HG02973 (cell line): Measurements from ENCODE around the gene MAST4.

Experiments
- ATAC-seq: cut with Tn5 transposase; IDR thresholded peaks from one replicate; pipeline ENCODE4 v1.9.1; 2021; ENCODE audit warnings: moderate library complexity; ENCODE audit not compliant: unreplicated experiment

MAST4 gene

GRCh38 chr5:66896171-66896570 is 300.0 kb downstream of the MAST4 start:
- no peak for ATAC-seq

- no peak for ATAC-seq
These were observed 301.2 kb downstream of the MAST4 start for GRCh38 chr5:66897356-66897755.

GRCh38 chr5:66898241-66898995 is 302.2 kb downstream of the MAST4 start:
- no peak for ATAC-seq

- no peak for ATAC-seq
These were observed 307.0 kb downstream of the MAST4 start for GRCh38 chr5:66903218-66903617.

- ATAC-seq, result no peak
These were observed 307.5 kb downstream of the MAST4 start for GRCh38 chr5:66903709-66904108.

- no peak for ATAC-seq
These were observed 308.0 kb downstream of the MAST4 start for GRCh38 chr5:66904189-66904588.

- ATAC-seq, result no peak
These were observed 309.8 kb downstream of the MAST4 start for GRCh38 chr5:66906021-66906420.

- no peak for ATAC-seq
These were observed 312.0 kb downstream of the MAST4 start for GRCh38 chr5:66908230-66908629.

GRCh38 chr5:66909364-66909763 is 313.2 kb downstream of the MAST4 start:
- ATAC-seq, result no peak

- ATAC-seq, result no peak
These were observed 316.6 kb downstream of the MAST4 start for GRCh38 chr5:66912787-66913186.

GRCh38 chr5:66915531-66915930 is 319.3 kb downstream of the MAST4 start:
- no peak for ATAC-seq

GRCh38 chr5:66922881-66923280 is 326.7 kb downstream of the MAST4 start:
- ATAC-seq, result no peak

- ATAC-seq, result no peak
These were observed 327.3 kb downstream of the MAST4 start for GRCh38 chr5:66923457-66923856.

- ATAC-seq, result no peak
These were observed 327.7 kb downstream of the MAST4 start for GRCh38 chr5:66923922-66924321.

GRCh38 chr5:66927140-66927539 is 330.9 kb downstream of the MAST4 start:
- ATAC-seq, result no peak

- no peak for ATAC-seq
These were observed 333.1 kb downstream of the MAST4 start for GRCh38 chr5:66929281-66929680.

GRCh38 chr5:66929995-66930394 is 333.8 kb downstream of the MAST4 start:
- no peak for ATAC-seq

GRCh38 chr5:66931651-66932050 is 335.5 kb downstream of the MAST4 start:
- no peak for ATAC-seq

GRCh38 chr5:66932457-66932856 is 336.3 kb downstream of the MAST4 start:
- no peak for ATAC-seq

GRCh38 chr5:66933066-66933465 is 336.9 kb downstream of the MAST4 start:
- no peak for ATAC-seq

- ATAC-seq, result no peak
These were observed 342.9 kb downstream of the MAST4 start for GRCh38 chr5:66939094-66939493.

- peak; percentile 92 for ATAC-seq
These were observed 349.5 kb downstream of the MAST4 start for GRCh38 chr5:66945389-66946349.
